WI38 (cell line): Measurements from ENCODE around the gene TBL1XR1.

Experiments used
- H3K4me3 ChIP-seq: 2 replicates; pipeline ENCODE4 v1.5.1; 2011; ENCODE audit warnings: low read depth, mild to moderate bottlenecking, control low read depth, low read length
- CTCF ChIP-seq: IDR thresholded peaks from 2 replicates; pipeline ENCODE4 v1.5.1; 2012; ENCODE audit warnings: low read depth, mild to moderate bottlenecking, control low read depth, low read length

Gene TBL1XR1

GRCh38 chr3:176995946-176996345, 201.3 kb downstream of the TBL1XR1 start:
- no peak overlapping the region for H3K4me3 ChIP-seq
- no peak for TF ChIP-seq CTCF

- no peak for TF ChIP-seq CTCF
- no peak overlapping the region for H3K4me3 ChIP-seq
These were observed 202.1 kb downstream of the TBL1XR1 start for GRCh38 chr3:176994891-176995781.

- H3K4me3 ChIP-seq: no peak overlapping the region
- no peak for TF ChIP-seq CTCF
These were observed 202.9 kb downstream of the TBL1XR1 start for GRCh38 chr3:176994393-176994792.

GRCh38 chr3:176992978-176993377, 204.3 kb downstream of the TBL1XR1 start:
- TF ChIP-seq CTCF: no peak
- no peak overlapping the region for H3K4me3 ChIP-seq

DNA sequence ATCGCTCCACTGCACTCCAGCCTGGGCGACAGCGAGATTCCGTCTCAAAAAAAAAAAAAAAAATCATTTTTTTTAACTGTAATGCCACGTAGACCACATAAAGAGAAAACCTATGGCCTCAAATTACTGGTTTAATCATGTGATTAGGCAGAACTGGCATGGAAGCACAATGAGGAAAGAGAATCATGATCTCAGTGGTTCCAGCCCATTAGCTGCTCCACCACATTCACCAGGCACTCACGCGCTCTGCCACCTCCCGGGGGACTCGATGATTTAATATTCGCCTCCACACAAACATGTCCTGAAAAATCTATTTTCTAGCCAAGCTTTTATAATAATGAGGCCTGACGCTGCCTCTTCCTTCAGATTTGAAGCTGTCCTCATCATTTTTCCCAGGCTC, 204.7 kb downstream of the TBL1XR1 start:
- no peak overlapping the region for H3K4me3 ChIP-seq
- TF ChIP-seq CTCF: no peak

DNA sequence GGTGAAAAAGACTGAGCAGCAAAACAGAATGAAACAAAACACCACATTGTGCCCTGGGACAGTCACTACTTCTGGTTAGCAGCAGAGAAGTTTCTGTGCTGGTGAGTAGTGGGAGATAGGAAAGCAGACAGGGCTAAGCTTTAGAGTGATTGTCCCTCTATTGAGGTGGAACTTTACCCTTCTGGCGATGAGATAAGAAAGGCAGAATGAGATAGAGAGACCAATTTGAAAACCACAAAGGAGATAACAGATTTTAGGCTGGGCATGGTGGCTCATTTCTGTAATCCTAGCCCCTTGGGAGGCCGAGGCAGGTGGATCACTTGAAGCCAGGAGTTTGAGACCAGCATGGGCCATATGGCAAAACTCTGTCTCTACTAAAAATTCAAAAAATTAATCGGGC, 208.5 kb downstream of the TBL1XR1 start:
- TF ChIP-seq CTCF: no peak

GRCh38 chr3:176987901-176988650, 209.2 kb downstream of the TBL1XR1 start:
- no peak for TF ChIP-seq CTCF
- H3K4me3 ChIP-seq: no peak overlapping the region

More for the DNA sequence above, 208.5 kb downstream of the TBL1XR1 start:
- no peak overlapping the region for H3K4me3 ChIP-seq
